ENCODE measurements around the gene DUOX1.

GRCh38 chr15:45112143-45112590 lies 17.6 kb upstream of the DUOX1 start:
- no peak for TF ChIP-seq CTCF (IDR thresholded peaks at IDR 0.05; ENCODE audit: borderline replicate concordance, extremely low read depth, low read length, poor library complexity, severe bottlenecking)
- TF ChIP-seq EZH2 (IDR thresholded peaks at IDR 0.05; ENCODE audit: borderline replicate concordance, low read depth, low read length, severe bottlenecking), result no peak
